Measurements from ENCODE around the gene DENND4C.
"Not testable (repeated sequence)": the region's sequence is repeated elsewhere in the genome, so short reads cannot be mapped to it uniquely, and the experiment has no call there.

GRCh38 chr9:19251622-19252021 lies 21.1 kb downstream of the DENND4C start:
- not testable (repeated sequence) for TF ChIP-seq EP300 (IDR thresholded peaks at IDR 0.05); HDAC2 (IDR thresholded peaks at IDR 0.05); POLR2A (IDR thresholded peaks at IDR 0.05; ENCODE audit: low read length); CTCF (IDR thresholded peaks at IDR 0.05); FOSL2 (IDR thresholded peaks at IDR 0.05); FOSL2 (CRISPR knock-in tag; IDR thresholded peaks at IDR 0.05); ZFP36 (IDR thresholded peaks at IDR 0.05; ENCODE audit: borderline replicate concordance, partially characterized antibody); ESRRA (IDR thresholded peaks at IDR 0.05; ENCODE audit: borderline replicate concordance, low read length); CHD4 (IDR thresholded peaks at IDR 0.05; ENCODE audit: borderline replicate concordance)
